T-helper 2 cell treated with Interferon-gamma antibody and Interleukin-4, amounts not matched to agents 100 ng/mL and 5 ng/mL, for 36 hours (primary cell): ENCODE results near the gene DENND5B. TPM values are rescaled to one million over a fixed set of nuclear protein-coding genes. Genes with fewer than 3 reads are reported as not detected.
"Not testable (repeated sequence)": the region's sequence is repeated elsewhere in the genome, so short reads cannot be mapped to it uniquely, and the experiment has no call there.

Source experiments
- intact Hi-C: fragments of 100-400 bp; cut with micrococcal nuclease; formaldehyde crosslinking; loops from one replicate; pipeline ENCODE4 v1.15.1; 2023
- total RNA-seq: library from RNA; stranded (reverse); gene quantifications from 2 replicates; pipeline ENCODE4 v1.2.3, GENCODE V29; 2022

DENND5B gene
- total RNA-seq, 1 donor from 2014 or later = 0.55 TPM

DNA sequence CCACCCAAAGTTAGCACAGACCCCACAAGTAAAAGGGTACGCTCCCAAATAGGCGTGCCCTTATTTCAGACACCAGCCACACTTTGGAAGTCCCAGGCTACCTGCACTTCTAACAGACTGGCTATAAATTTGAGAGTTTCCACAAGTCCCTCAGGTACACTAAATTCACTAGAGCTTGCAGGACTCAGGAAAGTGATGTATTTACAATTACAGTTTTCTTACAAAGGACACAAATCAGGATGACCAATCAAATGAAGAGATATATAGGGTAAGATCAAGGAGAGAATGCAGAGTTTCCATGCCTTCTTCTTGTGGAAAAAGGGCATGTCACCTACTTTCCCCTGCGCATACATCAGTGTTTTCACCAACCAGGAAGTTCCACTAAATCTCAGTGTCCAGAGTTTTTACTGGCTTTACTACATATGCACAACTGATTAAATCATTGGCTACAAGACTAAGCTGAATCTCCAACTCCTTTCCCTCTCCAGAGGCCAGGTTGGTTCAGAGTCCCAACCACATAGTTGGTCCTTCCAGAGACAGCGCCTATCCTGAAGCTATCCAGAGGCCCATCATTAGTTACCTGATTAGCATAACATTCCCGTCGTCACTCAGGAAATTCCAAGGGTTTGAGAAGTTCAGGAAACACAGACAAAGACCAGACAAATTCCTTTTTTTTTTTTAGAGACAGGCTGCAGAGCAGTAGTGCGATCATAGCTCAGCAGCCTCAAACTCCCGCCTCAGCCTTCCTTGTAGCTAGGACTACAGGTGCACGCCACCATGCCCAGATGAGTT, 84.2 kb downstream of the DENND5B start:
- intact Hi-C loops = no loop called here

DNA sequence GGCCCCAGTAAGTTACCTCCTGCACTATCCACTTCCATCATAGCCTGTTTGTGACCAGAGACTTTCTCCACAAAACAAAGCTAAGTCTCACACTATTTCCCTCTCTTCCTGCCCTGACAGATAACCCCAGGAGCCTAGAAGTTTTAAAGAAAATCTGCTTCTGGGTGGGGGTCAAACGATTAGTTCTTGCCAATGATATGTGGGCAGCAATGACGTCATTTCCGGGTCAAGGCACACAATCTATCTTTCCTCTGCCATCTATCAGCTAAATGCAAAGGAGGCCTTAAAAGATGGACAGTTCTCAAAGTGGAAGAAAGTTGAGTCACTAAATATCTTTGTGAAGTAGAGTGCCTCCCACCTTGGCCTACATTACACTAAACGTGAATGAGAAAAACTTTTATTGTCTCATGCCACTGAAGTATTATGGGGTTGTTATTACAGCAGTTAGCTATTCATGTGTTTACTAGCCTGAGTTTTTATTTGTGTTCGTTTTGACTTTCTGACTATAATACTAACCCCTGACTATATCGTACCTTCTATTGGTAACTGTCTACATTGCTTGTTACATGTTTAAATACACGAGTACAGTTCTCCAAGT, 86.2 kb downstream of the DENND5B start:
- intact Hi-C loops = no loop called here

DNA sequence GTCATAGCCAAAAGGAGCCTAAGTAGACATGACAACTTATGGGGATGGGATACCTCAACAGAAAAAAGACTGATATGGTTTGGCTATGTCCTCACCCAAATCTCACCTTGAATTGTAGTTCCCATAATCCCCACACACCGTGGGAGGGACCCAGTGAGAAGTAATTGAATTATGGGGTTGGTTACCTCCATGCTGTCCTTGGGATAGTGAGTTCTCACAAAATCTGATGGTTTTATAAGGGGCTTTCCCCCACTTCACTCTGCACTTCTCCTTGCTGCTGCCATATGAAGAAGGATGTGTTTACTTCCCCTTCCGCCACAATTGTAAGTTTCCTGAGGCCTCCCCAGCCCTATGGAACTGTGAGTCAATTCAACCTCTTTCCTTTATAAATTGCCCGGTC, 89.9 kb downstream of the DENND5B start:
- intact Hi-C loops = not testable (repeated sequence)

DNA sequence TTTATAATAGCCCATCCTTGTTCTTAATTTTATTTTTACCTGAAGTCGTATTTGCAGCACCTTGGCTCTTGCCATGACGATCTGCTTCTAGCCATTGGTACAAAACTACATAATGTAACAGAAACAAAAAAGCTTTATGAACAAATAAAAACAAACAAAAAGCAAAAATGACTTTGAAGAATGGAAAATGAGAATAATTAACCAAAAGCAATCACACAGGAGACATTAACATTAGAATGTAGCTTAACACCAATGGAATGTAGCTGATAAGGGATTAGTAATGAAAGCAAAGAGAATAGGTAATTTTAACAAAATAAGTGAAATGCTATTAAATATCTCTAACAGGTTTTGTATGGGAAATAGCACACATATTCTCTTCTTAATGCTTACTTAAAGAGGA, 91.4 kb downstream of the DENND5B start:
- intact Hi-C loops = no loop called here

DNA sequence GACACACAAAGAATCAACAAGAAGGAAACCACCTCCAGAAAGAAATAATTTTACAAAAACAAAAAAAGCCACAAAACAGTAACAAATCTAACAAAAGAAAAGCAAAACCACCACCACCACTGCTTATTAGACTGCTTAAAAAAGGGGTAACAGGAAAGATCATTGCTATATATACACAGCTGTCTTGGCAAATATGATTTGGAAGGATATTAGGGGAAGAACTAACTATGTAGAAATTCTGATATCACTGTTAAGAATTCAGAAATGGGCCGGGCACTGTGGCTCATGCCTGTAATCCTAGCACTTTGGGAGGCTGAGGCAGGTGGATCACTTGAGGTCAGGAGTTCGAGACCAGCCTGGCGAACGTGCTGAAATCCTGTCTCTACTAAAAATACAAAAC, 92.5 kb downstream of the DENND5B start:
- intact Hi-C loops = no loop called here

DNA sequence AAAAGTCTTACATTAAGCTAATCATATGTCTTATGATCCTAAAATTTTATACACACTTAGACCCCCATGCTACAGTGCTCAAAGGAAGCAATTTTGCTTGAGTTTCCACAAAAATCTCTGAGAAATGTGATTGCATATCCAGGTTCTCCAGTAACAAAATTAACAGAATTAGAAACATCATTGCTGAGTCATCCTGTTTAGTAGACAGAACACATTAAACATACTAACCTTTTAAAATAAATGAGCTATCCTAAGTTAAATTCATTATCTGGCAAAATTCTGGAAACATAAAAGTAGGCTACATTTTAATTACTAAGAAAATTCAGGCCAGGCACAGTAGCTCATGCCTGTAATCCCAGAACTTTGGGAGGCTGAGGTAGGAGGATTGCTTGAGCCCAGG, 94.7 kb downstream of the DENND5B start:
- intact Hi-C loops = no loop called here

DNA sequence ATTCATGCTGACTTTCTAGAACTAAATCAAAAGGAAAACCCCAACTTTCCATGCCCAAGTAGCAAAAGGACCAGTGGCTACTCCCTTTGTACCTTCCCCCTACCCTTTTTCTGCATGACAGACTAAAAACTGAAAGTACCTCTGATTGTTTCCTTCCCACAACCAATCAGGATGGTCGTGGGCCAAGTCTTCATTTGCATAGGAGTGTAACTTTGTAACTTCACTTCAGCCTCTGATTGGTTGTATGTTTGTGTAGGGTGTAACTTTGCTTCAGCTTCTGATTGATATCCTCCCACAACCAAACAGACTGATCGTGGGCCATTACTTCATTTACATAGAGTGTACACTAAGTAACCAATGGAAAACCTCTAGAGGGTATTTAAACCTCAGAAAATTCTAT, 96.5 kb downstream of the DENND5B start:
- intact Hi-C loops = no loop called here

DNA sequence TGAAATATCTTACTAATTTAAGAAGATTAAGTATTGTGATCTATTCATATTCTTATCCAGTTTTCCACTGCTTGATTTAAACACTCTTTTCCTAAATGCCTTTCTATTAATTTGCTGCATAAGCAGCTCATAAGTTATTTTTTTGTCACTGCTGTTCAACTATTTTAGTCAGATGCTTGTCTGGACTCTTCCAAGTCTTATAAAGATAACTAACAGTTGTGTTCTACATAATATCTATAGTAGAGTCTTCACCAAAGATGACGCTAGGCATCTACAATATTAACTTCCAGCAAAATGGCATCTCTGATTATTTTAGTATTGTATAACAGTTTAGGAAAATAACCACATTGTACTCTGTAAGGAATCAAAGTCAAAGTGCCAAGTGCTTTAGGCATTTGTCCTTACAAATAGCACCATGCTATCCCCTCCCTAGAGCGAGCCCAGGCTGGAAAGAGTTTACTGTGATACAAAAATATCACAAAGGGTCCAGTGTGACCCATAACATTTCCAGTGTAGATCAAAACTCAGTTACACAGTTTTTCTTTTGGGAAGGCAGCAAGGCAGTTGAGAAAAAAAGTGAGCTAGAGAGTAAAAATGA, 98.2 kb downstream of the DENND5B start:
- intact Hi-C loops = no loop called here

DNA sequence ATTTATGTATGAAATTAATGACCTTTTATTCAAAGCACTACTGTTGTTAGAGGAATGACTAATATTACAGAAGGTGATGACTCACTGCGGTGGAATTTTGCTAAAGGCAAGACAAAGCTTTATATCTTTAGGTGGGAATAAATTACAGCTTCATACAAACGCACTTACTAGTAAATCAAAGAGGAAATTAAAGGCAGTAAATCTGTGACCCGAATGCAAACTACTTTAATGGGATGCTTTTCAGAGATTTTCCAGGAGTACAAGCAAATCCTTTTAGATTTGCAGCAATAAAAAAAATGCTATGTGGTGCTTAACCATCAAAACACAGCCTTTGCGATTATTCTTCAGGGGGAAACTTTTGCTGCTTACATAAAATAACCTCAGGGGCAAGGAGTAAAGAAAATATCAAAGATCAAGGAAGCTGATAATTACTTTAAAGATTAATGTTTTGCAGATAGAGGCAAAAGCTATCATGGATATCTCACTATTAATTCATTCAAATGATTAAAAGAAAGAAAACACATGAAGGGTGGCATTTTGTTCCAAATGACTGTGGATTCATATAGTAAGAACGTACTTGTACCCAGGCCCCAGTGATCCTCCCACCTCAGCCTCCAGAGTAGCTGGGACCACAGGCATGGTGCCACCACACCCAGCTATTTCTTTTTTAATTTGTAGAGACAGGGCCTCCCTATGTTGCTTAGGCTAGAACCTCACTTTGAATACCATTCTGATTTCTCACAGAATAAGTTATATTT, 98.9 kb downstream of the DENND5B start:
- intact Hi-C loops = no loop called here

DNA sequence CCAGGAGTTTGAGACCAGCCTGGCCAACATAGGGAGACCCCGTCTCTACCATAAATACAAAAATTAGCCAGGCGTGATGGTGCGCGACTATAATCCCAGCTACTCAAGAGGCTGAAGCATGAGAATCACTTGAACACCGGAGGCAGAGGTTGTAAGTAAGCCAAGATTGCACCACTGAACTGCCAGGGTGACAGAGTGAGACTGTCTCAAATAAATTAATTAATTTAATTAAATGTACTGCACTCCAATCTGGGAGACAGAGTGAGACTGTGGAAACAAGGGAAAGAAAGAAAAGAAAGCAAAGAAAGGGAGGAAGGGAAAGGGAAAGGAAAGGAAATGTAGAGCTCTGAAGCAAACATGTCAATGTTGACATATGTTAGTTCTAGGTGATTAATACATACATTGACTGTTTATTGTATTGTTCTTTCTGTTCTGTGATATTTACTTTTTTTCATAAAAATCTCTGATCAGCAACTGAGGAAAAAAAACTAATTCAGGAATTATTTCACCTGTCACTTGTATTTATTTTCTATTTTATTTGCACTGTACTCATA, 99.6 kb downstream of the DENND5B start:
- intact Hi-C loops = no loop called here

DNA sequence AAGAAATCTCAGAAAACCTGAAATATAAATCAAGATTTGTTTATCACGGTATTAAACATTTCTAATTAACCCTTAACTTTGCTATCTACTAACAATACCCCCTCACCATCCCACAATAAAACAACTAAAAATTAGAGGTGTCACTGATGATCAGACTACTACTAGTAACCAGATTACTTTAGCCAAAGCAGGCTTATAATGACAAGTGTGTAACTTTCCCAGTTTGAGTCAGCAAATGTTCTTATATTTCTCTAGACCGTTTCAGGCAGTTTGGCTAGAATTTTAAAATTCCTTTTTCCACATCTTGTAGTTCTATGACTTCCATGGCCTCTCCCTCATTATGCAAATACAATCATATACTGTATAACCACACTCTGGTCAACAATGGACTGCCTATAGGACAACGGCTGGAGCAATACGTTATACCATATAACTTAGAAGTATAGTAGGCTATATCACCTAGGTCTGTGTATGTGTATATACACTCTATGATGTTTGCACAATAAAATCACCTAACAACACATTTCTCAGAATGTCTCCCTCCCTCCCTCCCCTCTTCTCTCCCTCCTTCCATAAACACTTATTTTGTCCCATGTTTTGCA, 102.1 kb downstream of the DENND5B start:
- intact Hi-C loops = no loop called here

DNA sequence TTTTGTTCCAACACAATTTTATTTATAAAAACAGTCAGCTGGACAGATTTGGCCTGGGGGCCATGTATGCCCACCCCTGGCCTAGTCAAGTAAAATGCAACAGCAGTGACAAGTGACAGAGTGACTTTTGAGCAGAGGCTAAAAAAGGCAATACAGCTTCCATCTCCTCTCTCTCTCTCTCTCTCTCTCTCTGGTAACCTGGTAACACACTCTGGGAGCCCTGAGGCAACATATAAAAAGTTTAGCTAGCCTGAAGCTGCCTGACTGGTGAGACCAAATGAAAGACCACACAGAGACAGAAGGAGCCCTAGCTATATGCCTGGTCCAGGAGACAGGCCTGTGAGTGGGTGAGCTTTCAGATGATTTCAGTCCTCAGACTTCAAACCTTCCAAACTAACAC, 105.4 kb downstream of the DENND5B start:
- intact Hi-C loops = no loop called here

DNA sequence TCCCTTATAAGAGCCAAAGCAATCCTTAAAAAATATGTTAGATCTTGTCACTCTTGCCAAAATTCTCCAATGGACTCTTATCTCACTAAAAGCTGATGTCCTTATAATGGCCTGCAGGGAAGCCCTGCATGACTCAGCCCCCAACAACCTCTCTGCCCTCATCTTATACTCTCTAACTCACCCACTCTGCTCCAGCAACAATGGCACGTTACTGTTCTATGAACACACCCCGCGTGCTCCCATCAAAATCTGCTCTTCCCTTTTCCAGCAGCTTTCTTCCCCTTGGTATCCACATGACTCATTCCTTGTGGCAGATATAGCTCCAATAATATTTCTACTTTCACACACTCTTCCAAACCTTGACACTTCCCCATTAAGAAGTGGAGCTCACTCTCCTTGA, 108.1 kb downstream of the DENND5B start:
- intact Hi-C loops = no loop called here

DNA sequence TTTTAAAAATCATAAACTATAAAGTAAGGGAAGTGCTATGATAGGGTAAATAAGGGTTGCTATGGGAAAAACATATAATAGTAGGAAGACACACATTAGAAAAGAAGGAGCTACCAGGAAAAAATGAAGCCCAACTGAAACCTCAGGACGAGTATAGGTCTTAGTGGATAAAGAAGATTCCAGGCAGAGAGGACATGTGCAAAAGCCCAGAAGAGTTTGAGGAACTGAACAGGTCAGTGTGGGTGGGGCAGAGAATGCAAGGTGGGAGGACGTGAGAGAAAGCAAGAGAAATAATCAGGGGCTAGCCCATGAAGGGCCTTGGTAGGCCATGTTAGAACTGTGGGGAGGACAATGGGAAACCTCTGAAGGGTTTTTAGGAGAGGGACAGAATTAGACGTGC, 109.5 kb downstream of the DENND5B start:
- intact Hi-C loops = no loop called here

DNA sequence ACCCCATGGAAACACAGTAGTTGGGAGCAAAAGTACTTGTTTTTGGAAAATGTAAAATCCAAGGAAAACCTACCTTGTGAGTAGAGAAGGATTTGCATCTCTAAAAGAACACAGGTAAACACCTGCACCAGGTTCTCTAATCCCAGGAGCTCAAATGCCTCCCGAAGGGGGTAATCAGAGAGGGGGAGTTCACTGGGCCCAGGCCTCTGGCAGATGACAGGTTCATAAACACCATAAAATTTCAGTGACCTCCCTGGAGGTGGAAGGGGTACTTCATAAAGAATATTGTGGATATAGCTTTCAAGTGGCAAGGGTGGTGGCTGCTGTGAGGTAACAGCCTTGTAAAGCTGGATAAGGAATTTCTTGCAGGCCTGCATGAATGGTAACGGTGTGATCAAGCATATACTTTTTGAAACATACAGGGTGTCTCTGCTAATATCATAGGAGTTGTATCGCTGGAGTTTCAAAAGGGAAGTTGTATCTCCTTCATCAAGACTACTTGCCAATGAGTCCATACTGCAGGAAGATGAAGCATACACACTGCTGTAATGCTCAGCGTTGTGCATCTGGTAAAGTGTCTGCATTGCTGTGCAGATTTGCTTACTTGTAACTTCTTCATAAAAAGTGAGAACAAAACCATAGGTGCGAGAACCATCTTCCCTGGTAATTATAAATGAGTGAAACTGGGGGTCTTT, 111.3 kb downstream of the DENND5B start:
- intact Hi-C loops = no loop called here

DNA sequence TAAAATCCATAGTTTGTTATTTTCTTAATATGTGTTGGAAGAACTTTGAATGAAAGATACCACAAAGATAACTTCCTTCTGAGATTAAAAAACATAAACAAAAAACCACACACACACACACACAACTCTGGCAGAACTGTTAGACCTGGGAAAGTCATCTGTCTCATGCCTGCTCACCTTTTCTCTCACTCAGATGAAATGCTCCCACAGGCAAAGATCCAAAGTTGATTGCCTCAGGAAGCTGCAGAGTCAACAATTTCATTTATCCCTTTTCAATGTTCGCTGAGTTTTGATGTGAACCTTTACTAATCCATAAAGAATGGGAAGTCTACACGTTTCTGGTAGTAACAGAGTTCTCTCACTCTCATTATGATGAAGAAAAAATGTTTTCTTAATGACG, 112.0 kb downstream of the DENND5B start:
- intact Hi-C loops = no loop called here

DNA sequence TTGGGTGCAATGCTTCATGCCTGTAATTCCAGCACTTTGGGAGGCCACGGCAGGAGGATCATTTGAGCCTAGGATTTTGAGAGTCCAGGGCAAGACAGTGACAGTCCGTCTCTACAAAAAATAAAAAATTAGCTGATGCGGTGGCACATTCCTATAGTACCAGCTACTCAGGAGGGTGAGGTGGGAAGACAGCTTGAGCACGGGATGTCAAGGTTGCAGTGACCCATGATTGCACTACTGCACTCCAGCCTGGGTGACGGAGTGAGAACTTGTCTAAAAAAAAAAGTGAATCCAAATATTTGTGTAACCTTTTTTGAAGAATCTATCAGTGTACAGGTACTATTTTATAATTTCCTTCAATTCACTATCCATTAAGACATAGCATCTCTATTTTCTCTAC, 112.5 kb downstream of the DENND5B start:
- intact Hi-C loops = no loop called here

DNA sequence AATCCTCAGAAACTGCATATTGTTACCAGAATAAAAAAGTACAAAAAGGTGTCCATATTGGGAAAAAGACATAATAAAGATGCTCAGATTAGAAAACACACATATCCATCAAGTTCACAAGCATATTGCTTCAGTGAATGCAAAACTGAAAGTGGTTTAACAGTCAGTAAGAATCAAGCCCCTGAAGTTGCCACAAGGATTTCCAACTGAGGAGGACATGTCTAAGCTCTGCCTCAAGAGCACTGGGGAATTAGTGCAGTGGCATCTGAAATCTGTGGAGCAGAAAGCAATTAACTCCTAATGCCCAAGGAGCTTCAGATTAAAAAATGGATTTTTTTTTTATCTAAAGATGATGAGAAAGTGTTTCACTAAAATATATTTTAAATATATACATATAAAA, 113.2 kb downstream of the DENND5B start:
- intact Hi-C loops = no loop called here

DNA sequence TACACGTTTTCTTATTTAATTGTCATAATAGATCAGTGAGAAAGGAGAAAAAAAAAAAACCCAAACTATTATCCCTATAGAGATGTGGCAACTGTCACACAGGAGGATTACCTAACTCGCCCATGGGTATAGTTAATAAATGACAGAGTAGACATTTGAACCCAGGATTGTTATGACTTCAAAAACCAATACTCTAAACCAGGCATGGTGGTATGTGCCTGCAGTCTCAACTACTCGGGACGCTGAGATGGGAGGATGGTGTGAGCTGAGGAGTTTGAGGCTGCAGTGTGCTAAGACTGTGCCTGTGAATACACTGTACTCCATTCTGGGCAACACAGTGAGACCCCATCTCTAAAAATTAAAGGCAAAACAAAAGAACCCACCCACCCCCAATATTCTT, 114.5 kb downstream of the DENND5B start:
- intact Hi-C loops = no loop called here

DNA sequence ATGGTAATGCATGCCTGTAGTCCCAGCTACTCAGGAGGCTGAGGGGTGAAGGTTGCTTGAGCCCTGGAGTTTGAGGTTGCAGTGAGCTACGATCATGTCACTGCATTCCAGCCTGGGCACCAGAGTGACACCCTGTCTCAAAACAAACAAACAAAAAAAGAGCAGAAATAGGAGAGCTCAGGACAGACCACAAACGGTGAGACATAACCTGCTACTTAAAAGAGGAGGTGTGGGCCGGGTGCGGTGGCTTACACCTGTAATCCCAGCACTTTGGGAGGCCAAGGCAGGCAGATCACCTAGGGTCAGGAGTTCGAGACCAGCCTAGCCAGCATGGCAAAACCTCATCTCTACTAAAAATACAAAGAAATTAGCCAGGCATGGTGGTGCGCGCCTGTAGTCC, 115.3 kb downstream of the DENND5B start:
- intact Hi-C loops = not testable (repeated sequence)

DNA sequence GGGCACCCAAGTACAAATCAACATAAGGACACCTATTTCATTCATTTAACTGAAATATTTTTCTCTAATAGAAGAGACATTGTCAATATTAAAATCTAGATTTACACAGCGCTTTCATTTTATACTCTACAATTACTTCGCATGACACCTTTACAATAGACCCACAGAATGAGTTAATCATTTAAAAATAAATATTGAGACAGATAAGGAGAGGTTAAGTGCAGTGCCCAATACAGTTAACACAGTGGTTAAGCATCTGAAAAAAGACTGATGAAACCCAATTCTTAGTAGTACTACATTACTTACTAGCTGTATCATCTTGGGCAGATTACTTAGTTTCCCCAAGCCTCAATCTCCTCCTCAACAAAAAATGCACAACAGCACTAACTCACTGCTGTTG, 116.2 kb downstream of the DENND5B start:
- intact Hi-C loops = no loop called here
